ENCODE results near the gene GPC6.

DNA sequence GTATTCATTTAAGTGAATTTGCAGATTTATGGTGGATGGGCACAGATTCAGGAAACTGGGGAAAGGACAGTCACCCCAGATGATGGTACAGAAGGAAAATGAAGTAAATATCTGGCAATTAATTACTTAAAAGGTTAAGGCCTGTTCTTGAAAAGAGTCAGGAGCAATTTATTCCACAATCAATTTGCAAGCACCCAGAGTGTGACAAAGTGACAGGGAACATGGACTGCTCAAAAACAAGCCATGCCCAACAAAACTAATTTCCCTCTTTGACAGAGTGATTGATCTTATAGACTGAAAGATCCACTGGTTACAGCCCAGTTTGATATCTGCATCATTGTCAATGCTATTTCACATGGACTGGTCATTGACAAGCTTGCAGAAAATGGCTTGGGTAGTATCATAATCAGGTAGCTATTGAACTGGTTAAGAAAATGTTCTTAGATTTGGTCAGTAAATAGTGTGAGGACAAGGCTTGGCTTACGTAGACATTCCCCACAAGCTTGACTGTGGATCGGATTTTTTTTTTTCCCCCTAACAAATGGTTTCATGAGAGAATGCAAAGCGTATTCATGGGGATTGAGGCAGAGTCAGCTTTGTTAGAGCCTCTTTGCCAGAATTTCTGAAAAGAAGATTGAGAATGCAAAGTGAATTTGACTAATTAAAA lies 584.6 kb downstream of the GPC6 start:
- TF ChIP-seq GATA3 (IDR thresholded peaks at IDR 0.05; ENCODE audit: low read depth, low read length): no peak
- no peak for TF ChIP-seq GATA2 (IDR thresholded peaks at IDR 0.05; ENCODE audit: low read depth, low read length)

Data from SH-SY5Y (cell line).